Hindlimb muscle (tissue), 1 donor: ENCODE results near the gene RSPH3. TPM values are rescaled to one million over a fixed set of nuclear protein-coding genes. Genes with fewer than 3 reads are reported as not detected.
"Not testable (repeated sequence)": the region's sequence is repeated elsewhere in the genome, so short reads cannot be mapped to it uniquely, and the experiment has no call there.

Source experiments
- DNase-seq: peaks from one replicate; pipeline ENCODE4 v3.0.0-alpha.2; 2013
- polyA plus RNA-seq: library from polyadenylated mRNA; unstranded; fragments of 120-200 nt; gene quantifications from one replicate; pipeline ENCODE4 v1.2.1, GENCODE V29; 2013; ENCODE audit not compliant: insufficient read length

The RSPH3 gene
- polyA plus RNA-seq, 1 donor: 3.2 TPM

DNA sequence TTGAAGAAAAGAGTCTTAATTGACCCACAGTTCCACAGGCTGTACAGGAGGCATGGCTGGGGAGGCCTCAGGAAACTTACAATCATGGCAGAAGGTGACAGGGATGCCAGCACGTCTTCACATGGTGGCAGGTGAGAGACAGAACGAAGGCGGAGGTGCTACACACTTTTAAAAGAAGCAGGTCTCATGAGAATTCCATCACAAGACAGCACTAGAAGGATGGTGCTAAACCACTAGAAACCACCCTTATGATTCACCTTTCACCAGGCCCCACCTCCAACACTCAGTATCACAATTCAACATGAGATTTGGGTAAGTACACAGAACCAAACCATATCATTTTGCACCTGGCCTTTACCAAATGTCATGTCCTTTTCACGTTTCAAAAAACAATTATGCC lies 23.9 kb upstream of the RSPH3 start:
- no peak for DNase-seq

DNA sequence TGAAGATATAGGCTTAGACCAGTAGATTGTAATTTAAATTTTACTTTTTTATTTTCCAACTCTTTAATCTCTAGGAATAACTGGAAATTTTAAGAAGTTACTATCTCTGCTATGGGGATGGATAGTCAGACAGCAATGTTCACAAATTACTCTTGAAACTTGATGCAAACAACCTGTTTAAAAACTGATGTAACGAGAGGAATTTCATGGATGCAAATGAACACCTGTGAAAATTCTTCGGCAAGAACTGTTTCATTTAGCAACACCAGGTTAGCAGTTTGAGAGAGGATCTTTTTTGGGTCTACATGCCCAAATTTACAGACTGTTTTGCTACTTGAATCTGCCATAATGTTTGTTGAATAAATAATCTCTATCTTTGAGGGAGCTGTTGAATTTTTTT lies 20.0 kb upstream of the RSPH3 start:
- no peak for DNase-seq

DNA sequence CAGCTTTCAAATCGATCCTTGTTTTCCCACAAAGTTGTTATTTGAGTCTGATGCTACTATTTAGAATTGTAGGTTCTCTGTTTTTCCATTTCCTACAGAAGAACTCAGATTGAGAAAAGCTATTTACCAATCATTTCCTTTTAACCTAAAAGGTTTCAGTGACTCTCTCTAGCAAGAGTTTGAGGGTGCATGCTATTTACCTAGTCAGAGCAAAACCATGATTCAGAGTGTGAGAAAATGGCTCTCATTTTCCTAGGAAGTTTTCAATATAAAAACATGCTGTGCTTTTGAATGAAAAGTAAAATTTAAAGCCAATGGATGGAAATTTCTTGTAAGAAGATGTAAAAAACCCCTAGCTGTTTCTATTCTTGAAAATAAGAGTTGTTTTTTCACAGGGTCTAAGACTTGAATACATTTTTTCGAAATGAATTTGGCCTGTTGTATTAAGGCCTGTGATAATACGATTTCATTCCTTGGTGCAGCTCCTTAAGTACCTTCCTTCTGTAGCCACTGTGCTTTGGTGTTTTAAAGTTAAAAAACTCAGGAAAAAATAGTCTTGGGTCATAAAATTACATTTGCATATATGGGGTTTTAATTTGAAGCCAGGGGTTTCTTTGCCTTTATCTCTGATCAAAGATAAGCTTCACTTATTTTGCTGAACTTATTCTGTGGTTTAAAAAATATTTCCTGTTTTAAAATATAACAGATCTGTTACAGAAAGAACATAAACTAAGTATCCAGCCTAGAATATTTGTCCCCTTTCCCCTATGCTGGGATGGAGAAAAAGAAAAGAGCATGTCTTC lies 18.0 kb upstream of the RSPH3 start:
- no peak for DNase-seq

DNA sequence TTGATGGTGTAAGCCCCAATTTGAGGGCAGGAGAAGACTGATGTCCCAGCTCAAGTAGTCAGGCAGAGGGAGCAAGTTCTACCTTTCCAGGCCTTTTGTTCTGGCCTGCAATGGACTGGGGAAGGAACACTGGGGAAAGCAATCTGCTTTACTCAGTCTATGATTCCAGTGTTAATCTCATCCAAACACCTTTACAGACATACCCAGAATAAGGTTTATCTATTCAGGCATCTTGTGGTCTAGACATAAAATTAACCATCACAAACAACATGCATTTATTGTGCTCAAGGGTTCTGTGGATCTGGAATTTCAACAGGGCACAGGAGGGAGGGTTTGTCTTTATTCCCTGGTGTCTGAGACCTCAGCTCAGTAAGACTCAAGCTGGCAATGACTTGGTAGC lies 14.4 kb upstream of the RSPH3 start:
- DNase-seq: no peak

DNA sequence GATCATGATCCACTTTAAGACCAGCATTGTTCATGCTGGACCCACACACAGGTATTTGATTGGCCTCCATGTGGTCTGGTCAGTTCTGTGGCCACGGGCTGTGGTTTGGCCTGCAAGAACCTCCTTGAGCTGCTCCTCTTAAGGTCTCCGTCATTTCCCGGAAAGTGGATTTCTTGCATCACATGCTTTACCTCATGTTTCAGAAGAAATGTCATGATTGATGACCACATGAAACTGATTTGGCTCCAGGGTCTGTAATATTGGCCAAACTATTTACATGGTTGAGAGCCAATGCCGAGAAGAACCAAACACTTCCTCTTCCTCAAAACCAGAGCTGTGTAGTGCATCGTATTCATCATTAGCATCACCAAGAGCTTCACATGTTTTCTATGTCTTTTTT lies 13.2 kb upstream of the RSPH3 start:
- DNase-seq: no peak

DNA sequence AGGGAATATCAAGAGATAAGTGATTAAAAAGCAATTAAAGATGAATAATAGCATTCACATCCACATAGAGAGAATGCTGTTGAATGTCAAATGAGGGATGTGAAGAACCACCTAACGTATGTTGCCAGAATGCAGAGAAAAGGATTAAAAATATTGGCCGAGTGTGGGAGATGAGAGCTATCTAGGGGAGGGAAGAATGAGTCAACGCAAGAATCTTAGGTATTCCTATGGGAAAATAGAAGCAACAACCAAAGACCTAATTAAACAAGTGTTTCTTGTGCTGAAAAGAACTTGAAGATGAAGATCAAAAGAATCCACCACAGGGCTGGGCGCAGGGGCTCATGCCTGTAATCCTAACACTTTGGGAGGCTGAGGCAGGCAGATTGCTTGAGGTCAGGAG lies 12.2 kb upstream of the RSPH3 start:
- no peak for DNase-seq

DNA sequence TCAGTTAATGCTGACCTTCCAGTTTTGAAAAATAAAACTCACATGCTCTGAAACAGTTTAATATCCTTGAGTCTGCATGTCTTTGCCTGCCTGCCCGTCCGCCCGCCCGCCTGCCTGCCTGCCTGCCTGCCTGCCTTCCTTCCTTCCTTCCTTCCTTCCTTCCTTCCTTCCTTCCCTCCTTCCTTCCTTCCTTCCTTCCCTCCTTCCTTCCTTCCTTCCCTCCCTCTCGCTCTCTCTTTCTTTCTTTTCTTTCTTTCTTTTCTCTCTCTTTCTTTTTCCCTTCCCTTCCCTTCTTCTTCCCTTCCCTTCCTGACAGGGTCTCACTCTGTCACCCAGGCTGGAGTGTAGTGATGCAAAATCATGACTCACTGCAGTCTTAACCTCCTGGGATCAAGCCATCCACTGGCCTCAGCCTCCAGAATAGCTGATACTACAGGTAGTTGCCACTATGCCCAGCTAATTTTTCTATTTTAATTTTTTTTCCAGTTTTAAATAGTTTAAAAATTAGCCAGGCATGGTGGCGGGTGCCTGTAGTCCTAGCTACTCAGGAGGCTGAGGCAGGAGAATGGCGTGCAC lies 10.1 kb upstream of the RSPH3 start:
- DNase-seq: not testable (repeated sequence)

DNA sequence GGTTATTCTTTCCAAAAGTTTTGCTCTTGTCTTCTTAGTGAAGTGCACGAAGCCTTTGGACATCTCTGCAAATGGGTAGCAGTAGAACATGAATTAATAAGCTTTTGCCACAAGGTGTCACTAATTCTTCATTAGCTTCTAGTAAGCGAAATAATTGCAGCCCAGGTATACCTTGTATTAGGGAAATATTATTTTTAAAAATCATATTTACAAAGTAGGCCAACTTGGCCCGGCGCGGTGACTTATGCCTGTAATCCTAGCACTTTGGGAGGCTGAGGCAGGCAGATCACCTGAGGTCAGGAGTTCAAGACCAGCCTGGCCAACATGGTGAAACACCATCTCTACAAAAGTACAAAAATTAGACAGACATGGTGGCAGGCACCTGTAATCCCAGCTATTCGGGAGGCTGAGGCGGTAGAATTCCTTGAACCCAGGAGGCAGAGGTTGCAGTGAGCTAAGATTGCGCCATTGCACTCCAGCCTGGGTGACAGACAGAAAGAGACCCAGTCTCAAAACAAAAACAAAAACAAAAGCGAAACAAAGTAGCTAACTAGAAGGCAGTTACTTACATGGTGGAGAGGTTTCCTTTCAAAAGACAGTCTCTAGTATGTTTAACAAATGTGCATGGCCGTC lies 8.8 kb upstream of the RSPH3 start:
- no peak for DNase-seq

DNA sequence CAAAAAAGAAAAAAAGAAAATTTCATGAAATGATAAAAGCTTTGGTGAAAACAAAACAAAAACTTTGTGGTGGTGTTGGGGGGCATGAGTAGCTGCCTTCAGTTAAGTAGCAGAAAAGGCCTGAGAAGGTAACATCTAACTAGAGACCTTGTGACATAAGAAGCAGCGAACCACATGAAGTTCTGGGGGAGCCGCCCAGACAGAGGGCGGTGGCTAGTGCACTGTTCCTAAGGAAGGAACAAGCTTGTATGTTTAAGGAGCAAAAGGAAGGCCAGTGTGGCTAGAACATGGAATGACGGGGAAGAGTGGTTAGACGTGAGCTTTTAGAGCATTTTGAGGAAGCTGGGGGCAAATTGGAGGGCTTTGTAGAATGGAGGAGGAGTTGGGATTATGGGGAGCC lies 7.5 kb upstream of the RSPH3 start:
- DNase-seq: no peak

DNA sequence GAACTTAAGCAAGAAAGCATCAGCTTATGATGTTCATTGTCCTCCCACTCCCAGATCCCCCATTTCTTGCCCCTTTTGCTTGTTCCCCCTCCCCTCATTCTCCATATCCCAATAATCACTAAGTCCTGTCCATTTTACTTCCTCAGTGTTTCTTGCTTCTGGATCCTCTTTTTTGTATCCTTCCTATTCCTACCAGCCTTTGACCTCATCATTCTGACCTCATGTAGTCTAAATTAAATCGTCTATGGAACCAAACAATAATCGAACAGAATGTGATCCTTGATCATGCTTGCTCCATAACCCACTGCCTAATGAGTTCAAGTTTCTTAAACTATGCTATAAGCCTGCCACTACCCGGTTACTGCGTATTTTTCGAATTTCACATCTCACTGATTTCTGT lies 5.4 kb upstream of the RSPH3 start:
- no peak for DNase-seq

DNA sequence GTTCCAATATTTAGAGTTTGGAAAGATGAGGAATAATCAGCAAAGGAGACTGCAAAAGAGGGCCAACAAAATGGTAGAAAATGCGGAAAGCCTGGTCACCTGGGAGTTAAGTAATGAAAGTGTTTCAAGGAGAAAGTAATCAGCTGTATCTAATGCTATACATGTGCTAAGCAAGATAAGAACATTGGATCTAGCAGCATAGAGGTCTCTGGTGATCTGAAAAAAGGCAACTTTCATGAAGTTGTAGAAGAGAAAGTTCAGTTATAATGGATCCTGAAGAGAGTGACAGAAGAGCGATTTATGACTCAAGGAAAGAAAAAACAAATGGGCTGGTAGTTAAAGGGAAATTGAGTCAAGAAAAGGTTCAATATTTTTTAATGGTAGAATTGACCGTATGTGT lies 4.6 kb upstream of the RSPH3 start:
- DNase-seq: no peak

DNA sequence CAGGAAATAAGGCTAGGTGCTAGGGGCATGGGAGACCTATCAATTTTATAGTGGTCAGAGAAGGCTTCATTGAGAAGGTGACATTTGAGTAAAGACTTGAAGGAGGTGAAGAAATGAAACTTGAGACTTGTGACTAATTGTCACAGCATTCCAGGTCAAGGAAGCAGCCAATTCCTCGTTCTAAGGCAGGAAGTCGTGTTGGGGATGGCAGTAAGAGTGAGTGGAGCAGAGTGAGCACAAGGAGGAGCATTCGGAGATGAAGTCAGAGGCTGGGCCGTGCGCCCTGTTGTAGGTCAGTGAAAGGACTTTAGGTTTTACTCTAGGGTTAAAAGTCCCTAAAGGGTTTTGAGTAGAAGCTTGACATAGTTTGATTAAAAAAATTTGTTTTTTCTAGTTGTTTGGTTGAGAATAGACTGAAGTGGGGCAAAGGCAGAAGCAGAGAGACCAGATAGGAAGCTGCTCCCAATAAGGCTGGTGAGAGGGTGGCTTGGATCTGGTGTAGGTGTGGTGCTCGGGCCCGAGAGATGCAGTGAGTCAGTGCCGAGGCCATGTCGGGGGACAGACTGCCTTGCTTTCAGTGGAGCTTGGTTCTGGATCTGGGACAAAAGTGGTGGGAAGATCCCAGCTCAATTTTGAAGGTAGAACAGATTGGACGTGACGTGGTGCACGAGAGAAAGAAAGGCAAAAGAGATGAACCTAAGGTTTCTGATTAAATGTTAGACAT lies 2.6 kb upstream of the RSPH3 start:
- no peak for DNase-seq

DNA sequence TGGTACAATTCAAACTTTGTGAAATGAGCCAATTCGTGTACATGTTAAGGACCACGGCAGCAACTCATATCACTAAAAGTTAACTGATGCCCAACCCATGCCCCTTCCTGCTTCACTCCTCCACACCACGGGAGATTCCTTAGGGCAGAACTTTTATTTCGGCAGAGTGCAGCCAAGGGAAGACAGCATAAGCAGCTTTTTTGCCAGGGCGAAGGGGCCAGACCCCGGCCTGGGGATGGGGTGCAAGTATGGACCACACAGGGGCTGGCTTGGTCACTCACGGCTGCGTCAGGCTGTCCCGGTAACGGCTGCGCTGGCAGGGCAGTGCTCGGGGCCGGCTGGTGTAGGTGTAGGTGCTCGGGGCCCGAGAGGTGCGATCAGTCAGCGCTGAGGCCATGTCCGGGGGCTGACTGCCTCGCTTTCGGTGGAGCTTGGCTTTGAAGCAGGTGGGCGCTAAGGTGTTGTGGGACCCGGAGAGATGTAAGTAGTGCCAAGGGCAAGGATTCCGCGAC lies 792 bp downstream of the RSPH3 start:
- DNase-seq: no peak

DNA sequence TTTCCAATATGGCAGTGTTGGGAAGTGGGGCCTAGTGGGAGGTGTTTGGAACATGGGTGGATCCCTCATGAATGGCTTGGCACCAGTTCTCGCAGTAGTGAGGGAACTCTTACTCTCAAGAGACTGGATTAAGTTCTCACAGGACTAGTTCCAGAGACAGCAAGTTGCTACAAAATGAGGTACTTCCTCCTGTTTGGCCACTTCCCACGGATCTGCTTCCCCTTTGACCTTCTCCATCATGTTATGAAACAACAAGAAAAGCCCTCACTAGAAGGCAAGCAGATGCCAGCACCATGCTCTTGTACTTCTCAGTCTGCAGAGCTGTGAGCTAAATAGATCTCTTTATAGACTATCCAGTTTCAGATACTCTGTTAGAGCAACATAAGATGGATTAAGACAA lies 3.1 kb downstream of the RSPH3 start:
- DNase-seq: no peak

DNA sequence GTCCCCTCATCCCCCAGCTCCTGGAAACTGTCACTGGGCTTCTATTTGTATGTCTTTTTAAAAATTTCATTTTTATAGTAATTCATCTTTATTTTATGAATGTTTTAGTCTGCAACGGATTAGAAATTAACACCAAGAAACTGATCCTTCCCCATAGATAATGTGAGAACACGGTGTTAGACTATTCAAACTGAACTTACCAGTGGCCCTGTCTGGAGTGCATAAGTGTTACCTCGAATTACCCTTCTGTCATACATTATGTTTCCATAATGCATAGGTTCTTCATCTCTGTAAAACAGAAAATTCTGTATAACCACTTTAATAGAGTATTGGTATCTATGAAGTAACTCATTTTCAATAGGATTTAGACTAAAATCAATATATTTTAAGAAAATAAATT lies 6.4 kb downstream of the RSPH3 start:
- no peak for DNase-seq

DNA sequence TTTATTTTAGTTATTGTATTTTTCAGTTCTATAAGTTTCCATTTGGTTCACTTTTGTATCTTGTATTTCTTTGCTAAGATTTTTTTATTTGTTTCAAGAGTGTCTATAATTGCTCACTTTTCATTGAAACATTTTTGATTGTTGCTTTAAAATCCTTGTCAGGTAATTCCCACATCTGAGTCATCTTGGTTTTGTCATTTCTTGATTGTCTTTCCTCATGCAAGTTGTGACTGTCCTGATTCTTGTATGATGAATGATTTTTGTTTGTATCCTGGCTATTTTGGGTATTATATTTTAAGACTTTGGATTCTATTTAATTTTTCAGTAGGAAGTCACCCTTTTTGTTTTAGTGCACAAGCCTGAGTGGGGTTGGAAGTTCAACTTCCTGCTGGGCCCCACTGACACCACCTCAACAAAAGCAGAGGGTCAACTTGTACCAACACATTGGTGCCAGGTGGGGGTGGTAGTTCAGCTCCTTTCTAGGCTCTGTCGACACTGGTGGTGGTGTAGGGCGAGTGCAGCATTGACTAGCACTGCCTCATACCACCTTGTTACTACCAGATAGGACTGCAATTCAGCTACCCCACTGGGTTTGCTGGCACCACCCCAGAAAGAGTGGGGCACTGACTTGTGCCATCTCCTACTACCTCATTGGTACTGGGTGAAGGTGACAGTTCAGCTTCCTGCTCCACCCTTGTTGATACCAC lies 8.8 kb downstream of the RSPH3 start:
- no peak for DNase-seq

DNA sequence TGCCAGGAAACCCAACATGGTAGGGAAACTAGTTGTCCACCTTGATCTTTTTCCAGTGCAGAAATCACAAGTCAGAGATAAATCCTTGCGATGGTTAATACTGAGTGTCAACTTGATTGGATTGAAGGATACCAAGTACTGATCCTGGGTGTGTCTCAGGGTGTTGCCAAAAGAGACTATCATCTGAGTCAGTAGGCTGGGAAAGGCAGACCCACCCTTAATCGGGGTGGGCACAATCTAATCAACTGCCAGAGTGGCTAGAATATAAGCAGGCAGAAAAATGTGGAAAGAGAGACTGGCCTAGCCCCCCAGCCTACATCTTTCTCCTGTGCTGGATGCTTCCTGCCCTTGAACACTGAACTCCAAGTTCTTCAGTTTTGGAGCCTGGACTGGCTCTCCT lies 10.3 kb downstream of the RSPH3 start:
- DNase-seq: not testable (repeated sequence)

DNA sequence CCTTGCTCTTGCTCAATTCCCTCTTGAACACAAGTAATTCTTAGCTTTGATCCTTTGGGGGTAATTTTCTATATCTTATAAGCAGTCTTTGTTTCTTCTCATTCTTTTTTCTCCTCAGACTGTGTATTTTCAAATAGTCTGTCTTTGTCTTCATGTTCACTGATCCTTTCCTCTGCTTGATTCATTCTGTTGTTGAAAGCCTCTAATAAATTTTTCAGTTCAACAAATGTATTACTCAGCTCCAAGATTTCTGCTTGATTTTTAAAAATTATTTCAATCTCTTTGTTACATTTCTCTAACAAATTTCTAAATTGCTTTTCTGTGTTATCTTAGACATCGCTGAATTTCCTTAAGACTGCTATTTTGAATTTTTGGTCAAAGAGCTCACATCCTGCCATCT lies 11.5 kb downstream of the RSPH3 start:
- DNase-seq: no peak

DNA sequence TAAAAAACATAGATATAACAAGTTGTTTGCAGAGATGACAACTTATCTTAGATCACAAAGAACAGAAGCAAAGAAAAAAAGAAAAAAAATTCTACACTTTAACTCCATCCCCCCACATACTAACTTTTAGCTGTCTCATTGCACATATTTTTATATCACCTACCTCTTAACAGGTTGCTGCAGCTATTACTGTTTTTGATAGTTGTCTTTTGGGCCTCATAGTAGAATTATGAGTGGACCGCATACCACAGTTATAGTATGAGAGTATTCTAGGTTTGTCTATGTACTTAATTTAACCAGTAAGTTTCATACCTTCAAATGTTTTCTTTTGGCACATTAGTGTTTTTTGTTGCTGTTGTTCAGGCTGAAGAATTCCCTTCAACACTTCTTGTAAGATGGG lies 12.3 kb downstream of the RSPH3 start:
- DNase-seq: no peak

DNA sequence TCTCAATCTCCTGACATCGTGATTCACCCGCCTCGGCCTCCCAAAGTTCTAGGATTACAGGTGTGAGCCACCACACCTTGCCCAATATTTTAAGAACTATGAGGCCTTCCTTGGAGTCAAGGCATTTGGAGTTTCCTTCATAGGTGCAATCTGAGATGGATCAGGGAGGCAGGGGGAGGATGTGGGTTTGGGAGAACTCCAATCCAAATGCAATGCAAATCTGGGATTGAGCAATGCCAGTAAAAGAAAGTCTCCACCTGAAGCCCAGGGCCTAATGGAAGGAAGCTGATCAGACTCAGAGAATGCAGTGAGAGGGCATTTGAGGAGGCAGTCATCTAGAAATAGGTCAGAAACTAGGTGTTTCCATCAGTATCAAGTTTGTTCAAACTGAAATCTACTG lies 21.2 kb downstream of the RSPH3 start:
- DNase-seq: no peak

DNA sequence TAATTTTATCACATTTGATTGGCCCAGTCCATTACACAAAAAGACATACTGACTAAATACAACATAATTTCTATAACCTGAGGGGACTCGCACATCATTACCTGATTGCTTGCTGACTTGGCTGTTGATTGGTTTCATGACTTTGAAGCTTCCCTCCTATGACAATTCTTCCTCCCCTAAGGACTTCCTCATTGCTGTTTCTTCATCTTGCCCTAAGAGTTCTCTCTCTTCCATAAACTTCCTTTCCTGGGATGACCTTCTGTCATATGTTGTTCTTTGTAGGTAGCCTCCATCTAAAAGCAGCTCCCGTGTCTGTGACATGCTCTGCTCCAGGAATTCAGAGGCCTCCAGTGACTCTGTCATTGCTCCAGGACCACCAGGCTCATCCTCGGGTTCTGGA lies 22.6 kb downstream of the RSPH3 start:
- DNase-seq: no peak
